GM12872 (cell line): ENCODE data around the gene FMNL2.

Experiments
- CTCF ChIP-seq: IDR thresholded peaks from 3 replicates; pipeline ENCODE4 v1.5.1; 2011; ENCODE audit warnings: low read depth, mild to moderate bottlenecking, low read length, moderate library complexity; ENCODE audit not compliant: insufficient read depth

Gene FMNL2

GRCh38 chr2:152454960-152455359, 120.0 kb downstream of the FMNL2 start:
- TF ChIP-seq CTCF, result no peak

- TF ChIP-seq CTCF, result no peak
Observed at GRCh38 chr2:152455738-152456137, 120.8 kb downstream of the FMNL2 start.

- TF ChIP-seq CTCF, result no peak
Observed at GRCh38 chr2:152456262-152456661, 121.3 kb downstream of the FMNL2 start.

GRCh38 chr2:152458441-152458940, 123.5 kb downstream of the FMNL2 start:
- no peak for TF ChIP-seq CTCF

GRCh38 chr2:152459091-152459490, 124.1 kb downstream of the FMNL2 start:
- no peak for TF ChIP-seq CTCF

- no peak for TF ChIP-seq CTCF
Observed at GRCh38 chr2:152460567-152460966, 125.6 kb downstream of the FMNL2 start.

- TF ChIP-seq CTCF, result no peak
Observed at GRCh38 chr2:152462120-152462519, 127.1 kb downstream of the FMNL2 start.

- TF ChIP-seq CTCF, result no peak
Observed at GRCh38 chr2:152462779-152463178, 127.8 kb downstream of the FMNL2 start.
